PC-9 (cell line): ENCODE results near the gene MAPK12. TPM values are rescaled to one million over a fixed set of nuclear protein-coding genes. Genes with fewer than 3 reads are reported as not detected.

Experiments
- BruUV-seq: library from RNA; stranded (reverse); fragments of 400-500 nt; replicated peaks from 2 replicates; lab custom pipeline; 2021; lab: Mats Ljungman, UMichigan
- CTCF ChIA-PET: fragments of 300-600 bp; sonication (Branson Sonifier 250); formaldehyde crosslinking; loops from one replicate; lab custom pipeline; 2022; ENCODE audit warnings: antibody characterized with exemption; lab: Charles Lee
- POLR2A ChIA-PET: fragments of 300-600 bp; sonication (Branson Sonifier 250); formaldehyde crosslinking; loops from one replicate; lab custom pipeline; 2022; ENCODE audit warnings: antibody characterized with exemption; ENCODE audit not compliant: unreplicated experiment; lab: Charles Lee
- DNase-seq, 2 experiments: peaks; one replicate each; pipeline versions ENCODE4 v3.0.0 to v3.0.0-alpha.2; 2015 to 2022; ENCODE audit warnings: mixed read lengths in 1 of 2
- H2AFZ ChIP-seq: fragments of 200-600 bp; sonication (generic); 2 replicates; pipeline ENCODE4 v1.8.1; 2017; ENCODE audit warnings: antibody characterized with exemption
- H3F3A ChIP-seq: fragments of 200-600 bp; sonication (generic); 2 replicates; pipeline ENCODE4 v1.8.1; 2017; ENCODE audit warnings: antibody characterized with exemption, mild to moderate bottlenecking, low read depth; ENCODE audit not compliant: insufficient read depth
- H3K27ac ChIP-seq: fragments of 200-600 bp; sonication (generic); 2 replicates; pipeline ENCODE4 v1.6.1; 2016; ENCODE audit warnings: mixed run types
- H3K27me3 ChIP-seq: fragments of 200-600 bp; sonication (generic); 2 replicates; pipeline ENCODE4 v1.6.1; 2016; ENCODE audit warnings: low read depth, mixed run types; ENCODE audit not compliant: insufficient read depth
- H3K36me3 ChIP-seq: fragments of 200-600 bp; sonication (generic); 2 replicates; pipeline ENCODE4 v1.6.1; 2016; ENCODE audit warnings: low read depth, mixed run types
- H3K4me1 ChIP-seq: fragments of 200-600 bp; sonication (generic); replicated peaks from 2 replicates; pipeline ENCODE4 v1.6.1; 2016; ENCODE audit warnings: mixed run types; ENCODE audit not compliant: insufficient read depth
- H3K4me2 ChIP-seq: fragments of 200-600 bp; sonication (generic); 2 replicates; pipeline ENCODE4 v1.6.1; 2017; ENCODE audit warnings: mixed run types
- H3K4me3 ChIP-seq: fragments of 200-600 bp; sonication (generic); 2 replicates; pipeline ENCODE4 v1.6.1; 2016; ENCODE audit warnings: mixed run types
- H3K79me2 ChIP-seq: fragments of 200-600 bp; sonication (generic); 2 replicates; pipeline ENCODE4 v1.6.1; 2017; ENCODE audit warnings: low read depth, mixed run types
- H3K9me2 ChIP-seq: fragments of 200-600 bp; sonication (generic); 2 replicates; pipeline ENCODE4 v1.8.1; 2017; ENCODE audit warnings: mild to moderate bottlenecking; ENCODE audit not compliant: insufficient read depth
- H3K9me3 ChIP-seq: fragments of 200-600 bp; sonication (generic); 2 replicates; pipeline ENCODE4 v1.8.1; 2016; ENCODE audit warnings: low read depth; ENCODE audit not compliant: insufficient read depth
- H4K20me1 ChIP-seq: fragments of 200-600 bp; sonication (generic); 2 replicates; pipeline ENCODE4 v1.8.1; 2017; ENCODE audit not compliant: insufficient read depth
- CTCF ChIP-seq: fragments of 200-600 bp; sonication (generic); conservative IDR thresholded peaks from 2 replicates; pipeline ENCODE4 v1.6.1; 2017; ENCODE audit warnings: mixed run types, antibody characterized with exemption, mild to moderate bottlenecking, moderate library complexity
- EZH2 ChIP-seq: fragments of 200-600 bp; sonication (generic); IDR thresholded peaks from 2 replicates; pipeline ENCODE4 v1.8.0; 2017; ENCODE audit warnings: antibody characterized with exemption, low read depth
- intact Hi-C: fragments of 100-400 bp; cut with micrococcal nuclease; formaldehyde crosslinking; loops from one replicate; pipeline ENCODE4 v1.10.0; 2022; ENCODE audit not compliant: unreplicated experiment
- total RNA-seq: library from RNA; stranded (reverse); gene quantifications from 2 replicates; pipeline ENCODE4 v1.2.3, GENCODE V29; 2021

MAPK12 gene
- total RNA-seq, 1 experiment from 2014 or later, result 48.5 TPM

GRCh38 chr22:50203288-50203687 lies 58.2 kb downstream of the MAPK12 start:
- intact Hi-C loops, result loop anchor here (5.0 kb wide), 1 partner anchor 276 kb away; no protein-coding TSS in a partner anchor
- Histone ChIP-seq H2AFZ (no peak overlapping the region), H3K4me1 (peaks cover 12% of the 10 kb centered on the region), H4K20me1 (peaks cover 35% of the 10 kb centered on the region), H3F3A (peaks cover 46% of the 10 kb centered on the region; the same call in 1 of the 2 replicates), H3K4me2 (no peak overlapping the region), H3K4me3 (no peak overlapping the region), H3K27me3 (no peaks in the 10 kb centered on the region), H3K36me3 (peaks cover 21% of the 10 kb centered on the region), H3K9me2 (no peaks in the 10 kb centered on the region), H3K9me3 (no peaks in the 10 kb centered on the region), H3K79me2 (peaks cover 28% of the 10 kb centered on the region), H3K27ac (no peak overlapping the region)
- DNase-seq, result no peak
- BruUV-seq, result no TSS peak
- POLR2A ChIA-PET, result no interaction called here
- no peak for TF ChIP-seq EZH2
- TF ChIP-seq CTCF, result no peak
- CTCF ChIA-PET, result no interaction called here

Other genes with a start within 250 kb of the MAPK12 start
- gene IL17REL, start 248.9 kb downstream of the MAPK12 start, total RNA-seq, result not detected in 2 replicates
- not detected in 2 replicates for gene TTLL8, start 203.4 kb downstream of the MAPK12 start, total RNA-seq
- not detected in 2 replicates for gene MLC1, start 176.3 kb downstream of the MAPK12 start, total RNA-seq
- gene MOV10L1, start 171.7 kb downstream of the MAPK12 start, total RNA-seq, result not detected in 2 replicates
- gene PANX2, start 91.0 kb downstream of the MAPK12 start, total RNA-seq, result 46.3 and 51.7 TPM in 2 replicates
- gene TRABD, start 75.8 kb downstream of the MAPK12 start, total RNA-seq, result 68.2 and 78.8 TPM in 2 replicates
- 27.4 and 36.2 TPM in 2 replicates for gene SELENOO, start 60.7 kb downstream of the MAPK12 start, total RNA-seq
- gene TUBGCP6, start 16.7 kb downstream of the MAPK12 start, total RNA-seq, result 31.3 and 34.8 TPM in 2 replicates
- 80.5 and 101 TPM in 2 replicates for gene HDAC10, start 10.4 kb downstream of the MAPK12 start, total RNA-seq
- gene MAPK11, start 8.7 kb upstream of the MAPK12 start, total RNA-seq, result 5.5 and 10.0 TPM in 2 replicates
- gene PLXNB2, start 46.0 kb upstream of the MAPK12 start, total RNA-seq, result 250 and 260 TPM in 2 replicates
- gene DENND6B, start 65.3 kb upstream of the MAPK12 start, total RNA-seq, result 12.1 and 14.3 TPM in 2 replicates
- 49.2 and 51.2 TPM in 2 replicates for gene PPP6R2, start 81.6 kb upstream of the MAPK12 start, total RNA-seq
- gene SBF1, start 213.4 kb upstream of the MAPK12 start, total RNA-seq, result 85.2 and 104 TPM in 2 replicates
- 7.2 and 10.5 TPM in 2 replicates for gene ADM2, start 219.9 kb upstream of the MAPK12 start, total RNA-seq
- gene MIOX, start 225.2 kb upstream of the MAPK12 start, total RNA-seq, result 1.4 and 1.5 TPM in 2 replicates
- gene LMF2, start 246.0 kb upstream of the MAPK12 start, total RNA-seq, result 37.3 and 52.2 TPM in 2 replicates
- 58.8 and 62.9 TPM in 2 replicates for gene NCAPH2, start 246.5 kb upstream of the MAPK12 start, total RNA-seq